K562 (cell line): ENCODE measurements around the gene SLC38A2. TPM values are rescaled to one million over a fixed set of nuclear protein-coding genes. Genes with fewer than 3 reads are reported as not detected.

Experiments
- CBFA2T3 ChIP-seq: fragments of 450-650 bp; IDR thresholded peaks from 2 replicates; pipeline ENCODE4 v1.6.1; 2017
- CHD7 ChIP-seq: fragments of 200-600 bp; sonication (generic); IDR thresholded peaks from one replicate; pipeline ENCODE4 v1.6.1; 2012; ENCODE audit warnings: mild to moderate bottlenecking, low read depth, low read length, inconsistent platforms
- CREBBP ChIP-seq: IDR thresholded peaks from one replicate; pipeline ENCODE4 v1.6.1; 2012; ENCODE audit warnings: low read depth, mild to moderate bottlenecking, control low read depth, inconsistent platforms, low read length
- FOSL1 ChIP-seq: fragments of 200-800 bp; sonication (Bioruptor generic); conservative IDR thresholded peaks from 2 replicates; pipeline ENCODE4 v1.6.1; 2016; ENCODE audit warnings: missing genetic modification characterization, missing compliant biosample characterization
- HIVEP1 ChIP-seq: fragments of 250-450 bp; sonication (Bioruptor Pico); IDR thresholded peaks from 2 replicates; pipeline ENCODE4 v1.4.0; 2020; ENCODE audit warnings: mild to moderate bottlenecking
- HMG20B ChIP-seq: fragments of 250-450 bp; sonication (Bioruptor Pico); IDR thresholded peaks from 2 replicates; pipeline ENCODE4 v1.5.0; 2021; ENCODE audit warnings: mild to moderate bottlenecking
- IFI16 ChIP-seq: fragments of 250-450 bp; sonication (Bioruptor Pico); IDR thresholded peaks from 2 replicates; pipeline ENCODE4 v2.1.2; 2022; ENCODE audit warnings: mild to moderate bottlenecking, inconsistent platforms
- LARP7 ChIP-seq: fragments of 450-650 bp; IDR thresholded peaks from 2 replicates; pipeline ENCODE4 v1.6.1; 2016
- MBD1 ChIP-seq: fragments of 250-450 bp; sonication (Bioruptor Pico); IDR thresholded peaks from 2 replicates; pipeline ENCODE4 v1.8.0; 2022; ENCODE audit warnings: inconsistent platforms
- MCM2 ChIP-seq: fragments of 450-650 bp; IDR thresholded peaks from 2 replicates; pipeline ENCODE4 v1.6.1; 2017; ENCODE audit warnings: low read depth, mild to moderate bottlenecking
- MCM3 ChIP-seq: fragments of 450-650 bp; IDR thresholded peaks from 2 replicates; pipeline ENCODE4 v1.6.1; 2016
- NRF1 ChIP-seq, 2 experiments: fragments of 450-650 bp; IDR thresholded peaks in 1 of 2; conservative IDR thresholded peaks in 1 of 2; 2 replicates each; pipeline ENCODE4 v1.6.1; 2014; ENCODE audit warnings: mild to moderate bottlenecking in 2 of 2
- PHF8 ChIP-seq: fragments of 200-600 bp; sonication (generic); IDR thresholded peaks from 2 replicates; pipeline ENCODE4 v1.6.1; 2012; ENCODE audit warnings: mixed run types, mild to moderate bottlenecking, inconsistent platforms, low read length, moderate library complexity, borderline replicate concordance
- SAFB ChIP-seq: fragments of 200-400 bp; formaldehyde crosslinking; IDR thresholded peaks from 2 replicates; pipeline ENCODE4 v1.6.1; 2017; ENCODE audit warnings: low read depth, low read length, borderline replicate concordance
- THRAP3 ChIP-seq: fragments of 450-650 bp; IDR thresholded peaks from 2 replicates; pipeline ENCODE4 v1.6.1; 2016; ENCODE audit warnings: mild to moderate bottlenecking, inconsistent platforms, borderline replicate concordance
- ZBTB8A ChIP-seq: fragments of 450-650 bp; IDR thresholded peaks from 2 replicates; pipeline ENCODE4 v1.6.1; 2018; ENCODE audit warnings: mild to moderate bottlenecking, moderate library complexity; ENCODE audit not compliant: partially characterized antibody
- polyA plus RNA-seq, 8 experiments: library from polyadenylated mRNA; depleted of rRNA in 4 of 8; stranded (reverse) in 5 of 8; unstranded in 3 of 8; fragments of >200 nt; fragmentation: Nextera tagmentation in 2 of 8; fragmentation: Illumina TruSeq in 1 of 8; extraction: Ambion mirVana in 2 of 8; extraction: Trizol in 1 of 8; gene quantifications; 2 replicates each; pipeline versions ENCODE4 v1.2.1 to v1.2.3, GENCODE V29; 2011 to 2014; ENCODE audit warnings: inconsistent platforms in 1 of 8, missing spikeins in 1 of 8
- total RNA-seq, 7 experiments: library from RNA; depleted of rRNA in 6 of 7; stranded (reverse); fragments of >200 nt in 6 of 7; fragmentation: Illumina TruSeq in 2 of 7; extraction: Trizol in 2 of 7; gene quantifications; 2 replicates each; pipeline versions ENCODE4 v1.2.1 to v1.2.3, GENCODE V29; 2011 to 2021; ENCODE audit warnings: low replicate concordance in 1 of 7

SLC38A2 gene
- total and polyA plus RNA-seq, 9 of the 15 experiments (the other 6 are each of a cell fraction or from before 2014, with no cell fraction given): 98.7 to 292 (median 143) TPM

- TF ChIP-seq CHD7 (no peak), MCM2 (no peak), THRAP3 (no peak), IFI16 (CRISPR knock-in tag) (no peak), MBD1 (CRISPR knock-in tag) (no peak), CREBBP (no peak), HIVEP1 (no peak), MCM3 (no peak), SAFB (peak; percentile 97), NRF1 (conservative IDR thresholded peaks at IDR 0.05 in 1 of 2, IDR thresholded peaks at IDR 0.05 in 1 of 2) (no peak), HMG20B (CRISPR knock-in tag) (no peak; the same call in 1 of the 2 replicates), FOSL1 (tag) (peak; percentile 77), CBFA2T3 (peak; percentile 30), ZBTB8A (no peak), PHF8 (peak; percentile 65; the same call in 1 of the 2 replicates), LARP7 (no peak)
These were observed 11.3 kb upstream of the SLC38A2 start (continued) for GRCh38 chr12:46383654-46384450.
